ENCODE measurements around the gene LBP. TPM values are rescaled to one million over a fixed set of nuclear protein-coding genes. Genes with fewer than 3 reads are reported as not detected.
"Not testable (repeated sequence)": the region's sequence is repeated elsewhere in the genome, so short reads cannot be mapped to it uniquely, and the experiment has no call there.

Gene LBP
- total RNA-seq, 2 donors from 2014 or later, result not detected

DNA sequence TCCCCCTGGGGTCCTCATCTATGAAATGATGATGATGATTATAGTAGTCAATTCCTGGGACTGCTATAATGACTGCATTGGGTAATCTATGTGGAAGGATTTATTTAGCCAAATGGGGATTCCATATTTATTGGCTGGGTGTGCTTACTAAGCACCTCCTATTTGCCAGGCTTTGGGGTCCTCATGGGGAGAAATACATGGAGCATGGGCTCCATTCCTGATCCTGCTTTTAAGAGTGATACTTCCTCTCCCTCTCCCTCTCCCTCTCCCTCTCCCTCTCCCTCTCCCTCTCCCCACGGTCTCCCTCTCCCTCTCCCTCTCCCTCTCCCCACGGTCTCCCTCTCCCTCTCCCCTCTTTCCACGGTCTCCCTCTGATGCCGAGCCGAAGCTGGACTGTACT, 31.6 kb downstream of the LBP start:
- H3K36me3 Mint-ChIP-seq (ENCODE audit: low read depth); H3K9me3 Mint-ChIP-seq; H3K4me1 Mint-ChIP-seq; H3K27ac Mint-ChIP-seq; ATAC-seq (replicated peaks); H3K4me3 Mint-ChIP-seq: not testable (repeated sequence)
- peaks cover 20% of the 10 kb centered on the region for H3K27me3 Mint-ChIP-seq

DNA sequence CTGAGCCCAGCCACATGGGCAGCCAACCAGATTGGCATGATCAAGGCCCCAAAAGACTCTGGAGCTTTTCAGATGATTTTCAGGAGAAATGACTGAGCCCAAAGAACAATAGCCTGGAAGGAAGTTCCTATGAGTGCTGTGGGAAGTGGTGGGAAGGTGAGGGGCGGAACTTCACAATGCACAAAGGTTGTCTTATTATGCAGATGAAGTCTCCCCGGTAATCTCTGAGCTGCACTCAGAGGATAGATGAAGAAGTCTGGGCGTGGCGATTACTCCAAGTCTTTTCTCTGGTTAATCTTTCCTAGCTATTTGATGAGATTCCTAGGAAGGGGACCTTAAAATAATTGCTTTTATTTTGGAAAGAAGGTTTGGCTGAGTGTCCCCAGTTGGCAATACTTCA, 36.9 kb downstream of the LBP start:
- ATAC-seq (replicated peaks), result no peak
- Mint-ChIP-seq H3K9me3 (no peaks in the 10 kb centered on the region), H3K27me3 (peaks cover 20% of the 10 kb centered on the region), H3K36me3 (ENCODE audit: low read depth) (no peaks in the 10 kb centered on the region), H3K27ac (no peak overlapping the region), H3K4me3 (no peak overlapping the region), H3K4me1 (no peaks in the 10 kb centered on the region)

DNA sequence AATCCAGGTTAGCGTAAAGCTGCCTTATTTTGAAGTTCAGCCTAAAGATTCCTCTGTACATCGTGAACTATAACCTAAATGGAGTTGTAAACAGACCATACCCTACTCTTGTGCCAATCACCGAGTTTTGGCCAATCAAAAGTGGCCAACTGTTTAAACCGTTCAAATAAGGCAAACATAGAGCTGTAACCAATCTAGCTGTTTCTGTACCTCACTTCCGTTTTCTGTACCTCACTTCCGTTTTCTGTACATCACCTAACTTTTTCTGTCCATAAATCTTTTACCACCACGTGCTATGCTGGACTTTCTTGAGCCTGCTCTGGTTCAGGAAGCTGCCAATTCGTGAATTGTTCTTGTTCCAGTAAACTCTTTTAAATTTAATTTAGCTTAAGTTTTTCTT, 39.7 kb downstream of the LBP start:
- Mint-ChIP-seq H3K4me3 (no peak overlapping the region), H3K27me3 (peaks cover 17% of the 10 kb centered on the region), H3K36me3 (ENCODE audit: low read depth) (no peaks in the 10 kb centered on the region), H3K4me1 (no peaks in the 10 kb centered on the region), H3K9me3 (no peaks in the 10 kb centered on the region), H3K27ac (no peak overlapping the region)
- no peak for ATAC-seq (replicated peaks)

DNA sequence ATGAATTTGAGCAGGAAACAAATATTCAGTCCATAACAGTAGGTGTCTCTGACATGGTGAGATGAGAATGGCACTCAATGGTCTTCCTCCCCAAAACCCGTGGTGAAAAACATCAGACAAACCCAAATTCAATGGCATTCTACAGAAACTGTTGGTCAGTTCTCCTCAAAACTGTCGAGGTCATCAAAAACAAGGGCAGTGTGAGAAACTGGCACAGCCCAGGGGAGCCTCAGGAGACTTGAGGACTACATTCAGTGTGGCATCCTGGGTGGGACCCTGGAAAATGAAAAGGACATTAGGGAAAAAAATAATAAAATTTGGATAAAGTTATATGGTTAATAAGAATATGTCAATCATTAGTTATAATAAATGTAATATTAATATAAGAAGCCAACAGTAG, 40.6 kb downstream of the LBP start:
- Mint-ChIP-seq H3K27ac (no peak overlapping the region), H3K4me3 (no peak overlapping the region), H3K27me3 (peaks cover 14% of the 10 kb centered on the region), H3K36me3 (ENCODE audit: low read depth) (no peaks in the 10 kb centered on the region), H3K9me3 (no peaks in the 10 kb centered on the region), H3K4me1 (no peaks in the 10 kb centered on the region)
- no peak for ATAC-seq (replicated peaks)

DNA sequence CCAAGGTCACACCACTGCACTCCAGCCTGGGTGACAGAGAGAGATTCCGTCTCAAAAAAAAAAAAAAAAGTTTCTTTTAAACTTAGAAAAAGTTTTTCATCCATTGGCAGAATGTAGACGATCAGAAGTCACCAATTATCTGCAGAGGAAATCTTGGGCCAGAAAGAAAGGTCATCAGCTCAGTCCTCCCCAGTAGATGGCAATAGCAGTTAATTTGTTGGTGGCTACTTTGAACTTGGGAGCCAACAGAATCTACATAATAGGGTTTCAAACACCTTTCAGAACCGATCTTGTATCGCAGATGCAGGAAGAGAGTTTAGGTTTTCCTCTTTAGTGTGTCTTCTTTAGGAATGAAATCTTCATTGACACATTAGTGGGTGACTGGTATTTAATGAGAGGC, 41.7 kb downstream of the LBP start:
- Mint-ChIP-seq H3K9me3 (no peaks in the 10 kb centered on the region), H3K4me1 (no peaks in the 10 kb centered on the region), H3K27me3 (peaks cover 6% of the 10 kb centered on the region), H3K36me3 (ENCODE audit: low read depth) (no peaks in the 10 kb centered on the region), H3K27ac (no peak overlapping the region), H3K4me3 (no peak overlapping the region)
- no peak for ATAC-seq (replicated peaks)

DNA sequence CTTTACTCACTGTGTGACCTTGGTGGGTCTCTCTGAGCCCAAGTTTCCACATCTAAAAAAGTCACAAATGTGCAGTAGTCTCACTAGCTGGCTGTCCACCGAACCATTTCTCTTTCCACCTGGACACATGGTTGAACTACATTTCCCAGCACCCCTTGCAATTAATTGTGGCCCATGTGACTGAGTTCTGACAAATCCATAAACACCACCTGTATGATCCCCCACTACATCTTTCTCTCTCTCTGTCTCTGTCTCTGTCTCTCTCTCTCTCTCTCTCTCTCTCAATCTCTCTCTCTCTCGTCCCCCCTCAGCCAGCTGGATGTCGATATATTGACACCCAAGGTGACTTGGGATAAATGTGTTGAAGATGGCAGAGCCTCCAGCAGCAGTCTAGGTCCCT, 46.1 kb downstream of the LBP start:
- ATAC-seq (replicated peaks), result no peak
- Mint-ChIP-seq H3K4me1 (no peaks in the 10 kb centered on the region), H3K36me3 (ENCODE audit: low read depth) (no peaks in the 10 kb centered on the region), H3K27me3 (no peaks in the 10 kb centered on the region), H3K27ac (no peak overlapping the region), H3K4me3 (no peak overlapping the region), H3K9me3 (no peaks in the 10 kb centered on the region)

DNA sequence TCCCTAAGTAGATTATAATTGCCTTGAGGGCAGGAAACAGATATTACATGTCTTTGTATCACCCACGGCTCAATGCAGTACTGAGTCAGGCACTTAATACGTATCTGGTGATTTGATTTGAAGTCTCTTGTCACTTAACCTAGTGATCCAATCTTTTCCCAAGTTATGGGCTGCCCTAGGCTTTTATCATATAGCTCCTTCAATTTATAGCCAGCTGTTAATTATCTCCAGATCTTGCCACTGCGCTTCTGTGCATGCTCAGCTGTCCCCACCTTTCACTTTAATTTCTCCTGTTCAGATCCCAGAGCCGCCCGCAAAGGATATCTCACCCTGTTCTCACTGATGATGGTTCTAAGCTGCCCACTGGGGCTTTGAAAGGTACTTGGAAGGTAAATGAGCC, 47.0 kb downstream of the LBP start:
- Mint-ChIP-seq H3K27me3 (no peaks in the 10 kb centered on the region), H3K36me3 (ENCODE audit: low read depth) (no peaks in the 10 kb centered on the region), H3K27ac (no peak overlapping the region), H3K4me1 (no peaks in the 10 kb centered on the region), H3K4me3 (no peak overlapping the region), H3K9me3 (no peaks in the 10 kb centered on the region)
- no peak for ATAC-seq (replicated peaks)

DNA sequence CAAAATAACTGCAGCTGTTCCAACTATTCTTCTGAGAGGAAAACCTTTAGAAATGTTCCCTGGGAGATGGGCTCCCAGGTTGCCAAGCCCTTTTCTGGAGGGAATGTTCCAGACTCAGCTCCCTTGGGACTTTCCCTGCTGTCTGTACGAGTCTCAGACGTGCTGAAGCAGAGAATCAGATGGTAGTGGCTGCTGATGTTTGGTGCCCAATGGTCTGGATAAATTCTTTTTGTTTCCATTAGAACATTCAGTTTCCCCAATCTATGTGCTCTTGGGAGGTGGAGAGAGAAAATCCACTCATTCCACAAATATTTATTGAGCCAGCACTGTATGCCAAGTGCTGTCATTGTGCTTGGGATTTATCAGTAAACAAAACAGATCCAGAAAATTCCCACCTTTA, 48.9 kb downstream of the LBP start:
- Mint-ChIP-seq H3K36me3 (ENCODE audit: low read depth) (no peaks in the 10 kb centered on the region), H3K27me3 (no peaks in the 10 kb centered on the region), H3K4me3 (no peak overlapping the region), H3K4me1 (no peaks in the 10 kb centered on the region), H3K9me3 (no peaks in the 10 kb centered on the region), H3K27ac (no peak overlapping the region)
- no peak for ATAC-seq (replicated peaks)

DNA sequence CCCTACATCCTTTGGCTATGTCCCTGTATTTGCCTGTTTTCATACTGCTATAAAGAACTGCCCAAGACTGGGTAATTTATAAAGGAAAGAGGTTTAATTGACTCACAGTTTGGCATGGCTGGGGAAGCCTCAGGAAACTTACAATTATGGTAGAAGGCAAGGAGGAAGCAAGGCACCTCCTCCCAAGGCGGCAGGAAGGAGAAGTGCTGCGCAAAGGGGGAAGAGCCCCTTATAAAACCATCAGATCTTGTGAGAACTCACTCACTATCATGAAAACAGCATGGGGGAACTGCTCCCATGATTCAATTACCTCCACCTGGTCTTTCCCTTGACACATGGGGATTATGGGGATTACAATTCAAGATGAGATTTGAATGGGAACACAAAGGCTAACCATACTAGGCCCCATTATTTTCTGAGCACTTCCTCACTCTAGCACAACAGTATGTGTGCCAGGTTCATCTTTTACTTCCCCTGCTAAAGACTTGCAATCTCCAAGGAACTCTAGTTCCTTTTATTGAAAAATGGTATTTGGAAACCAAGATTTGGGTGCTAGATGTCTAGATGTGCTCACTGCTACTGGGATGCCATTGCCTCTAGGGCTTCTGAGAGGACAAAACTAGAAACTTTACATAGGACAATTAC, 49.6 kb downstream of the LBP start:
- not testable (repeated sequence) for ATAC-seq (replicated peaks); H3K4me1 Mint-ChIP-seq; H3K9me3 Mint-ChIP-seq; H3K36me3 Mint-ChIP-seq (ENCODE audit: low read depth); H3K27ac Mint-ChIP-seq; H3K27me3 Mint-ChIP-seq; H3K4me3 Mint-ChIP-seq

DNA sequence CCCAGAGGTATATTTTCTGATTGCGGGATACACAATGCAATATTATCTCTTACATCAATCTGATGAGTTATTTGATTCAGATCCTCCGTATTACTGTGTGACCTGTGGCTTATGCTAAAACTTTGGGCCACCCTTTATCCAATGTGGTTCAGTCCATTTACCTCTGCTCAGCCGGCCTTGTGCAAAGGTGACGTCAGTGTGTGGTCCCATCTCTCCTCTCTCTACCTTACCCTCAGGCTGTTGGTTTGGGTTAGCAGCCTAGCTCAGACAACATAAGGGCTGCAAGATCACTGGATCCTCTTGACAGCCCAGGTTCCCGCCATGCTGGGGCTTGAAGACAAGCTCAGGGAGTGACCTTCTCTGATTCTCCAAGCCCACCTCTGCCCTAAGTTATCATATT, 55.8 kb downstream of the LBP start:
- no peak overlapping the region for H3K27ac Mint-ChIP-seq
- H3K9me3 Mint-ChIP-seq, result no peaks in the 10 kb centered on the region
- H3K27me3 Mint-ChIP-seq, result no peaks in the 10 kb centered on the region
- H3K4me1 Mint-ChIP-seq, result no peaks in the 10 kb centered on the region
- no peak for ATAC-seq (replicated peaks)
- H3K4me3 Mint-ChIP-seq, result no peak overlapping the region
- H3K36me3 Mint-ChIP-seq (ENCODE audit: low read depth), result peaks cover 15% of the 10 kb centered on the region

DNA sequence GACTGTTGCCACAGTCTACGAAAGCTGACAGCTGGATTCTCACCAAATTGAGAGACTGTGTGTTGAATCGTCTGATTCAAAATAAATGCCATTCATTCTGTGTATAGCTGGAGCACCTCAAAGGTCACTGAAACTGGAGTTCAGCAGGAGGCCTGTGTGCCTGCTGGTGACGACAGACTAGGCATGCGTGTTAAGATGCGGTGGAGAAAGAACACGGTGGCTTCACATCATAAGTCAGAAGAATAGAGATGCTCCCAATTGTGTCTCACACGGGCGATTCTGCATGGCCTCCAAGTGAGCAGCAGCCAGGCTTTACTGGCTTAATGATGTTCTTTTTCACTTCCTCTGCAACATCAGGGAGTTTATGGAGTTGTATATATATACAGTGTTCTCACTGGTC, 56.5 kb downstream of the LBP start:
- H3K4me1 Mint-ChIP-seq, result no peaks in the 10 kb centered on the region
- H3K4me3 Mint-ChIP-seq, result no peak overlapping the region
- H3K36me3 Mint-ChIP-seq (ENCODE audit: low read depth), result peaks cover 15% of the 10 kb centered on the region
- no peaks in the 10 kb centered on the region for H3K9me3 Mint-ChIP-seq
- H3K27ac Mint-ChIP-seq, result no peak overlapping the region
- ATAC-seq (replicated peaks), result no peak
- no peaks in the 10 kb centered on the region for H3K27me3 Mint-ChIP-seq

DNA sequence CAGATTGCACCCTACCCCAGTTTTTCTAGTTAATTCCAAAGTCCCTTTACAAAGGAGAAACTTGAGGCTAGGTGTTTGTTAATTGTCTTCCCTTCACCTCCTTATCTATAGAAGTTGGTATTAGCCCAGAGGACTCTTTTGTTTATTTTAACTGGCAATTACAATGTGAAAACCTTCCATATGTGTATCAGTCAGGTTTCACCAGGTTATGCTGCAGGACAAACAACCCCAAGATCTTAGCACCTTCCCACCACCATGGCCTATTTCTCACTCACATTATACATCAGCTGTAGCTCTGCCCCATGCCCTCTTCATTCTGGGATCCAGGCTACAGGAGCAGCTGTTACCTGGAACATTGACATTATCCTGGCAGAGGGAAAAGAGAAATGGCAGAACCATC, 57.7 kb downstream of the LBP start:
- ATAC-seq (replicated peaks), result no peak
- no peaks in the 10 kb centered on the region for H3K9me3 Mint-ChIP-seq
- H3K36me3 Mint-ChIP-seq (ENCODE audit: low read depth), result peaks cover 27% of the 10 kb centered on the region
- no peaks in the 10 kb centered on the region for H3K27me3 Mint-ChIP-seq
- H3K4me3 Mint-ChIP-seq, result no peak overlapping the region
- no peak overlapping the region for H3K27ac Mint-ChIP-seq
- no peaks in the 10 kb centered on the region for H3K4me1 Mint-ChIP-seq

DNA sequence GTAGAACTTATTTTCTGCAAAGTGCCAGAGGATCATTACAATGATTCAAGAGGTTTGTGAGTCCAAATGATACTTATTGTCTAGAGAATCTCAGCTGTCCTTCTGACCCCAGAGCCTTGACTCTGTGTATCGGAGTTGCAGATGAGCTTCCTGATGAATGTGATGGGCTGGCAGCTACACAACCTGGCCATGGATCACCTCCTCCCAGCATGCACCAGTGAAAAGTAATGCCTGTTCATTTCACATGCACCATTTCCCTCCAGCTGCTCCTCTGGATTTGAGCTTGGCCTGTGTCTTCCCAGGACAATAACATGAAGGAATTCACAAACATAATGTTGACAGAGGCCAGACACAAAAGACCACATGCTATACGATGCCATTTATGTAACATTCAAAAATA, 58.9 kb downstream of the LBP start:
- Mint-ChIP-seq H3K4me1 (no peaks in the 10 kb centered on the region), H3K27ac (no peak overlapping the region), H3K4me3 (no peak overlapping the region), H3K27me3 (no peaks in the 10 kb centered on the region), H3K36me3 (ENCODE audit: low read depth) (peaks cover 34% of the 10 kb centered on the region), H3K9me3 (no peaks in the 10 kb centered on the region)
- ATAC-seq (replicated peaks), result no peak

DNA sequence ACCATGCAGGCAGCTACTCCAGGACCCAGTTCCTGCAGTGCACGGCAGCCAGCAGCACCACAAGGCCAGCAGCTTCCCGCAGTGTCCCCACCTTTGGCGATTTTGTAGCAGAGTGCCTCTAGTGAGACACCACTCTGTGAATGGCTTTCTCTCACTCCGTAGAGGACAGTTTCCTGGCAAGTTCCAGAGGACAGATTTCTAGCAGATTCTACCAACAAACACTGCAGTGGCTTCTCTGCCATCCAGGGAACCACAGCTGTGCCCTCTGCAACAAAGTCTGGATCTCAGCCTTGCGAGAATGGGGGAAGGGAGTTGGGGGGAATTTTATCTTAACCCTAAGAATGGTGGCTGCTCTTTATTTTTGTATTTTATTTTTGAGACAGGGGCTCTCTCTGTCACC, 60.2 kb downstream of the LBP start:
- ATAC-seq (replicated peaks), result no peak
- Mint-ChIP-seq H3K4me1 (no peaks in the 10 kb centered on the region), H3K27ac (no peak overlapping the region), H3K36me3 (ENCODE audit: low read depth) (peaks cover 47% of the 10 kb centered on the region), H3K9me3 (no peaks in the 10 kb centered on the region), H3K4me3 (no peak overlapping the region), H3K27me3 (no peaks in the 10 kb centered on the region)

DNA sequence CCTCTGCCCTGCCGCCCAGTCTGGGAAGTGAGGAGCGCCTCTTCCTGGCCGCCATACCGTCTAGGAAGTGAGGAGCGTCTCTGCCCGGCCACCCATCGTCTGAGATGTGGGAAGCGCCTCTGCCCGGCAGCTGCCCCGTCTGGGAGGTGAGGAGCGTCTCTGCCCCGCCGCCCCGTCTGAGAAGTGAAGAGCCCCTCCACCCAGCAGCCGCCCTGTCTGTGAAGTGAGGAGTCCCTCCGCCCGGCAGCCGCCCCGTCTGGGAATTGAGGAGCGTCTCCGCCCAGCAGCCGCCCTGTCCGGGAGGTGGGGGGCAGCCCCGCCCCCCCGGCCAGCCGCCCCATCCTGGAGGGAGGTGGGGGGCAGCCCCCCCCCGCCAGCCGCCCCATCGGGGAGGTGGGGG, 61.0 kb downstream of the LBP start:
- Mint-ChIP-seq H3K9me3 (no peaks in the 10 kb centered on the region), H3K4me1 (no peaks in the 10 kb centered on the region), H3K27ac (no peak overlapping the region), H3K27me3 (no peaks in the 10 kb centered on the region), H3K36me3 (ENCODE audit: low read depth) (peaks cover 56% of the 10 kb centered on the region), H3K4me3 (no peak overlapping the region)
- ATAC-seq (replicated peaks), result no peak

DNA sequence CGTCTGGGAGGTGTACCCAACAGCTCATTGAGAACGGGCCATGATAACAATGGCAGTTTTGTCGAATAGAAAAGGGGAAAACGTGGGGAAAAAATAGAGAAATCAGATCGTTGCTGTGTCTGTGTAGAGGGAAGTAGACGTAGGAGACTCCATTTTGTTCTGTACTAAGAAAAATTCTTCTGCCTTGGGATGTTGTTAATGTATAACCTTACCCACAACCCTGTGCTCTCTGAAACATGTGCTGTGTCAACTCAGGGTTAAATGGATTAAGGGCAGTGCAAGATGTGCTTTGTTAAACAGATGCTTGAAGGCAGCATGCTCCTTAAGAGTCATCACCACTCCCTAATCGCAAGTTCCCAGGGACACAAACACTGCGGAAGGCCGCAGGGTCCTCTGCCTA, 61.5 kb downstream of the LBP start:
- not testable (repeated sequence) for H3K4me3 Mint-ChIP-seq, H3K9me3 Mint-ChIP-seq
- H3K36me3 Mint-ChIP-seq (ENCODE audit: low read depth), result peaks cover 61% of the 10 kb centered on the region

More for the DNA sequence above, 61.5 kb downstream of the LBP start:
- H3K27me3 Mint-ChIP-seq; ATAC-seq (replicated peaks); H3K4me1 Mint-ChIP-seq; H3K27ac Mint-ChIP-seq: not testable (repeated sequence)
